GM12878 (cell line): ENCODE data around the gene CXCR6. TPM values are rescaled to one million over a fixed set of nuclear protein-coding genes. Genes with fewer than 3 reads are reported as not detected.

Experiments used
- ATAC-seq: fragments of 200-7000 bp; cut with Tn5 transposase; 3 replicates; pipeline ENCODE4 v1.9.1; 2020; ENCODE audit warnings: mild to moderate bottlenecking, moderate library complexity
- BruUV-seq: library from RNA; stranded (reverse); fragments of 400-500 nt; replicated peaks from 2 replicates; lab custom pipeline; 2021; lab: Mats Ljungman, UMichigan
- CTCF ChIA-PET: fragments of 300-600 bp; sonication (Branson Sonifier 250); formaldehyde crosslinking; extraction: SDS; loops from one replicate; lab custom pipeline; 2021; ENCODE audit warnings: inconsistent platforms; lab: Yijun Ruan, JAX
- POLR2A ChIA-PET: fragments of 350-600 bp; formaldehyde crosslinking; extraction: SDS; loops from one replicate; lab custom pipeline; 2021; ENCODE audit warnings: inconsistent platforms; lab: Charles Lee
- RAD21 ChIA-PET: fragments of 300-600 bp; sonication (Branson Sonifier 250); formaldehyde crosslinking; loops from one replicate; lab custom pipeline; 2023; ENCODE audit warnings: antibody characterized with exemption; ENCODE audit not compliant: unreplicated experiment; lab: Charles Lee
- SMC1A ChIA-PET: fragments of 300-600 bp; sonication (Branson Sonifier 250); formaldehyde crosslinking; loops from one replicate; lab custom pipeline; 2023; ENCODE audit not compliant: unreplicated experiment, uncharacterized antibody; lab: Charles Lee
- DNase-seq: peaks from one replicate; pipeline ENCODE4 v3.0.0-alpha.2; 2011; ENCODE audit warnings: low read depth, low spot score
- FAIRE-seq: peaks from 3 replicates; lab custom pipeline; 2011; peaks lifted over from hg19 to GRCh38; lab: Jason Lieb, UNC
- H2AFZ ChIP-seq: 2 replicates; pipeline ENCODE4 v1.6.0; 2011; ENCODE audit warnings: low read depth, low read length, control low read depth; ENCODE audit not compliant: control insufficient read depth
- H3K27ac ChIP-seq: 2 replicates; pipeline ENCODE4 v1.5.1; 2011; ENCODE audit warnings: control low read depth; ENCODE audit not compliant: control insufficient read depth, insufficient read depth
- H3K27me3 ChIP-seq, 2 experiments: replicated peaks in 1 of 2; 2 replicates each; pipeline versions ENCODE4 v1.6.0 to v1.6.1; 2011; ENCODE audit warnings: low read length in 1 of 2; ENCODE audit not compliant: control insufficient read depth in 2 of 2, insufficient read depth in 2 of 2
- H3K36me3 ChIP-seq, 2 experiments: 2 replicates each; pipeline ENCODE4 v1.5.1; 2011; ENCODE audit warnings: low read length in 1 of 2; ENCODE audit not compliant: control insufficient read depth in 2 of 2, insufficient read depth in 2 of 2
- H3K4me1 ChIP-seq: 2 replicates; pipeline ENCODE4 v1.6.1; 2011; ENCODE audit warnings: mild to moderate bottlenecking, low read length, moderate library complexity, mixed read lengths; ENCODE audit not compliant: control insufficient read depth, insufficient read depth
- H3K4me2 ChIP-seq: 2 replicates; pipeline ENCODE4 v1.6.0; 2011; ENCODE audit warnings: control low read depth; ENCODE audit not compliant: control insufficient read depth, insufficient read depth
- H3K4me3 ChIP-seq: fragments of 200-600 bp; sonication (generic); 2 replicates; pipeline ENCODE4 v1.5.1; 2016
- H3K79me2 ChIP-seq: 2 replicates; pipeline ENCODE4 v1.6.0; 2011; ENCODE audit warnings: low read length; ENCODE audit not compliant: control insufficient read depth, insufficient read depth
- H3K9ac ChIP-seq: 2 replicates; pipeline ENCODE4 v1.8.0; 2011; ENCODE audit warnings: low read length, control low read depth, mixed read lengths; ENCODE audit not compliant: control insufficient read depth, insufficient read depth
- H3K9me3 ChIP-seq: replicated peaks from 3 replicates; pipeline ENCODE4 v1.5.1; 2011; ENCODE audit warnings: mild to moderate bottlenecking, low read length; ENCODE audit not compliant: control insufficient read depth, insufficient read depth
- H4K20me1 ChIP-seq: 2 replicates; pipeline ENCODE4 v1.6.0; 2011; ENCODE audit not compliant: control insufficient read depth, insufficient read depth
- CEBPB ChIP-seq, 2 experiments: fragments of 150-350 bp in 1 of 2; IDR thresholded peaks; 2 replicates each; pipeline ENCODE4 v1.6.1; 2012 to 2014; ENCODE audit warnings: low read depth in 2 of 2, low read length in 2 of 2, borderline replicate concordance in 1 of 2, inconsistent platforms in 1 of 2
- IKZF1 ChIP-seq: fragments of 450-650 bp; conservative IDR thresholded peaks from 2 replicates; pipeline ENCODE4 v1.6.1; 2017; ENCODE audit warnings: antibody characterized with exemption, mild to moderate bottlenecking
- JUND ChIP-seq: IDR thresholded peaks from 2 replicates; pipeline ENCODE4 v1.6.1; 2012; ENCODE audit warnings: low read depth, mild to moderate bottlenecking, low read length, improper control_type of control experiment, moderate library complexity
- NFIC ChIP-seq: IDR thresholded peaks from 2 replicates; pipeline ENCODE4 v1.6.1; 2012; ENCODE audit warnings: low read depth, mild to moderate bottlenecking, inconsistent platforms, low read length, moderate library complexity
- PML ChIP-seq: IDR thresholded peaks from 2 replicates; pipeline ENCODE4 v1.6.1; 2012; ENCODE audit warnings: low read length, inconsistent platforms
- POLR2AphosphoS2 ChIP-seq: IDR thresholded peaks from 2 replicates; pipeline ENCODE4 v1.6.1; 2011; ENCODE audit warnings: low read depth, mild to moderate bottlenecking, low read length, improper control_type of control experiment, moderate library complexity
- POLR2AphosphoS5 ChIP-seq: IDR thresholded peaks from 2 replicates; pipeline ENCODE4 v1.6.1; 2011; ENCODE audit warnings: mild to moderate bottlenecking, low read length, inconsistent platforms
- WRNIP1 ChIP-seq: IDR thresholded peaks from 2 replicates; pipeline ENCODE4 v1.6.1; 2011; ENCODE audit warnings: low read depth, low read length, improper control_type of control experiment, borderline replicate concordance
- ZNF384 ChIP-seq: IDR thresholded peaks from 2 replicates; pipeline ENCODE4 v1.6.1; 2012; ENCODE audit warnings: low read depth, mild to moderate bottlenecking, low read length, improper control_type of control experiment, borderline replicate concordance
- ZSCAN29 ChIP-seq: fragments of 450-650 bp; IDR thresholded peaks from 2 replicates; pipeline ENCODE4 v1.6.1; 2017; ENCODE audit warnings: mild to moderate bottlenecking, moderate library complexity
- WGBS: methylation state at CpG from one replicate; pipeline ENCODE4 v1.1.6; 2016; ENCODE audit warnings: low lambda C conversion rate; ENCODE audit not compliant: insufficient replicate concordance, insufficient coverage; ENCODE audit errors: missing lambda C conversion rate; 5-methylcytosine and 5-hydroxymethylcytosine counted together
- in situ Hi-C: fragments of 300-500 bp; cut with MboI; formaldehyde crosslinking; loops from 9 replicates; pipeline ENCODE4 v1.14.3; 2018; ENCODE audit warnings: mixed read lengths
- intact Hi-C: fragments of 100-400 bp; cut with micrococcal nuclease; formaldehyde crosslinking; loops from one replicate; pipeline ENCODE4 v1.14.2; 2022; ENCODE audit not compliant: unreplicated experiment
- polyA plus RNA-seq, 11 experiments: library from polyadenylated mRNA; depleted of rRNA in 4 of 11; unstranded in 6 of 11; stranded (reverse) in 5 of 11; fragments of >200 nt; fragmentation: Nextera tagmentation in 4 of 11; fragmentation: Illumina TruSeq in 1 of 11; extraction: Ambion mirVana in 4 of 11; extraction: Trizol in 1 of 11; gene quantifications; 1 replicate in 1 of 11; 2 replicates in 10 of 11; pipeline versions ENCODE4 v1.2.1 to v1.2.3, GENCODE V29; 2011 to 2016; ENCODE audit warnings: inconsistent platforms in 2 of 11, missing spikeins in 2 of 11, low read depth in 1 of 11
- total RNA-seq, 4 experiments: library from RNA; depleted of rRNA in 3 of 4; stranded (reverse); fragments of >200 nt in 3 of 4; fragmentation: Illumina TruSeq in 1 of 4; extraction: Trizol in 1 of 4; gene quantifications; 2 replicates each; pipeline versions ENCODE4 v1.2.1 to v1.2.3, GENCODE V29; 2013 to 2021
- TF ChIP-seq, protein P1 (sequence below), 3 experiments: IDR thresholded peaks in 2 of 3; conservative IDR thresholded peaks in 1 of 3; 2 replicates each; pipeline ENCODE4 v1.5.1; 2011; ENCODE audit warnings: low read depth in 3 of 3, low read length in 3 of 3, mild to moderate bottlenecking in 3 of 3, control low read depth in 2 of 3, moderate library complexity in 2 of 3, inconsistent platforms in 1 of 3, mixed read lengths in 1 of 3; ENCODE audit not compliant: control insufficient read depth in 2 of 3, insufficient read depth in 1 of 3; ENCODE audit errors: extremely low read depth in 1 of 3
- TF ChIP-seq, protein P2 (sequence below): fragments of 450-650 bp; conservative IDR thresholded peaks from 2 replicates; pipeline ENCODE4 v1.6.1; 2017; ENCODE audit warnings: mild to moderate bottlenecking, moderate library complexity
- TF ChIP-seq, protein P3 (sequence below): IDR thresholded peaks from 2 replicates; pipeline ENCODE4 v1.6.1; 2012; ENCODE audit warnings: low read length, inconsistent platforms
- TF ChIP-seq, protein P4 (sequence below): fragments of 450-650 bp; IDR thresholded peaks from 2 replicates; pipeline ENCODE4 v1.6.1; 2018; ENCODE audit warnings: mild to moderate bottlenecking, low read depth, moderate library complexity; ENCODE audit not compliant: partially characterized antibody
- TF ChIP-seq, protein P5 (sequence below): IDR thresholded peaks from 2 replicates; pipeline ENCODE4 v1.6.1; 2011; ENCODE audit warnings: low read depth, low read length, improper control_type of control experiment, borderline replicate concordance

Gene CXCR6
- total and polyA plus RNA-seq, 10 of the 15 experiments (the other 5 are each of a cell fraction or from before 2014, with no cell fraction given), result 0.04 to 0.20 (median 0.12) TPM; not detected in 5

DNA sequence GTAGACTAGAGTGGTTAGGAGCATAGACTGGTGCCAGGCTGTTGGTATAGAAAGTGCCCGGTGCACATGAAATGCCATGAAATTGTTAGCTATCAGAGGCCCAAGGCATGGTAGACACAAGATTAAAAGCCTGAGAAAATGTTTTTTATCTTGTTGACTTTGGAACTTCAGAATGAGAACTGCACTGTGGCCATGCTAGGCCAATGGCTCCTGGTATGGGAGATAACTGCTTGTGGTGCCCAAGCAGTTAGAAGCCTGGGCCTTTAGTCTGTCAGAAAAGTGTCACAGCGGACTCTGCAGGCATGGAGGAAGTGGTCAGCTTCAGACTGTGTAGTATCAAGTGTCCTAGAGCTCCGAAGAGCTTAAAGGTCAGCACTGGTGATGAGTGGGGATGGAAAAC, 40.5 kb downstream of the CXCR6 start:
- no peaks in the 10 kb centered on the region; the same call in 1 of the 2 replicates for H4K20me1 ChIP-seq
- no peaks in the 10 kb centered on the region for H3K9me3 ChIP-seq
- BruUV-seq, result no TSS peak
- ATAC-seq, result no peak
- no peak for DNase-seq
- in situ Hi-C loops, result no loop called here
- H3K79me2 ChIP-seq, result no peaks in the 10 kb centered on the region
- H3K36me3 ChIP-seq, result peaks cover 9 to 18% of the 10 kb centered on the region in 2 experiments
- no peak overlapping the region for H3K27ac ChIP-seq
- intact Hi-C loops, result no loop called here
- RAD21 ChIA-PET, result interaction anchor here (1.6 kb wide), 1 partner anchor 11 kb away, joined by 3 read pairs; no protein-coding TSS in a partner anchor
- H3K4me3 ChIP-seq, result no peak overlapping the region
- H3K4me2 ChIP-seq, result no peak overlapping the region
- 89% methylated on average over 3 of the region's 3 CpGs for WGBS
- SMC1A ChIA-PET, result interaction anchor here (2.2 kb wide), 1 partner anchor 15 kb away, joined by 6 read pairs; no protein-coding TSS in a partner anchor
- H3K27me3 ChIP-seq, result no peaks in the 10 kb centered on the region
- no peak overlapping the region for H3K9ac ChIP-seq
- FAIRE-seq, result no peak
- CTCF ChIA-PET, result interaction anchor here (0.7 kb wide), 1 partner anchor 11 kb away, joined by 3 read pairs; no protein-coding TSS in a partner anchor
- POLR2A ChIA-PET, result interaction anchor here (2.2 kb wide), 1 partner anchor 11 kb away, joined by 7 read pairs; no protein-coding TSS in a partner anchor
- H2AFZ ChIP-seq, result no peak overlapping the region
- H3K4me1 ChIP-seq, result peaks cover 7% of the 10 kb centered on the region
- TF ChIP-seq CEBPB (IDR thresholded peaks at IDR 0.05; ENCODE audit: borderline replicate concordance in 1 of 2, low read depth in 2 of 2, low read length in 2 of 2), result no peak
- no peak for TF ChIP-seq POLR2AphosphoS2
- TF ChIP-seq ZNF384, result no peak
- TF ChIP-seq IKZF1, result no peak
- TF ChIP-seq JUND, result no peak
- TF ChIP-seq WRNIP1, result no peak
- TF ChIP-seq, protein P1, sequence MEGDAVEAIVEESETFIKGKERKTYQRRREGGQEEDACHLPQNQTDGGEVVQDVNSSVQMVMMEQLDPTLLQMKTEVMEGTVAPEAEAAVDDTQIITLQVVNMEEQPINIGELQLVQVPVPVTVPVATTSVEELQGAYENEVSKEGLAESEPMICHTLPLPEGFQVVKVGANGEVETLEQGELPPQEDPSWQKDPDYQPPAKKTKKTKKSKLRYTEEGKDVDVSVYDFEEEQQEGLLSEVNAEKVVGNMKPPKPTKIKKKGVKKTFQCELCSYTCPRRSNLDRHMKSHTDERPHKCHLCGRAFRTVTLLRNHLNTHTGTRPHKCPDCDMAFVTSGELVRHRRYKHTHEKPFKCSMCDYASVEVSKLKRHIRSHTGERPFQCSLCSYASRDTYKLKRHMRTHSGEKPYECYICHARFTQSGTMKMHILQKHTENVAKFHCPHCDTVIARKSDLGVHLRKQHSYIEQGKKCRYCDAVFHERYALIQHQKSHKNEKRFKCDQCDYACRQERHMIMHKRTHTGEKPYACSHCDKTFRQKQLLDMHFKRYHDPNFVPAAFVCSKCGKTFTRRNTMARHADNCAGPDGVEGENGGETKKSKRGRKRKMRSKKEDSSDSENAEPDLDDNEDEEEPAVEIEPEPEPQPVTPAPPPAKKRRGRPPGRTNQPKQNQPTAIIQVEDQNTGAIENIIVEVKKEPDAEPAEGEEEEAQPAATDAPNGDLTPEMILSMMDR (IDR thresholded peaks at IDR 0.05 in 2 of 3, conservative IDR thresholded peaks at IDR 0.05 in 1 of 3; ENCODE audit: control insufficient read depth in 2 of 3, extremely low read depth in 1 of 3, insufficient read depth in 1 of 3, low read depth in 3 of 3, low read length in 3 of 3), result no peak
- no peak for TF ChIP-seq ZSCAN29
- TF ChIP-seq, protein P2, sequence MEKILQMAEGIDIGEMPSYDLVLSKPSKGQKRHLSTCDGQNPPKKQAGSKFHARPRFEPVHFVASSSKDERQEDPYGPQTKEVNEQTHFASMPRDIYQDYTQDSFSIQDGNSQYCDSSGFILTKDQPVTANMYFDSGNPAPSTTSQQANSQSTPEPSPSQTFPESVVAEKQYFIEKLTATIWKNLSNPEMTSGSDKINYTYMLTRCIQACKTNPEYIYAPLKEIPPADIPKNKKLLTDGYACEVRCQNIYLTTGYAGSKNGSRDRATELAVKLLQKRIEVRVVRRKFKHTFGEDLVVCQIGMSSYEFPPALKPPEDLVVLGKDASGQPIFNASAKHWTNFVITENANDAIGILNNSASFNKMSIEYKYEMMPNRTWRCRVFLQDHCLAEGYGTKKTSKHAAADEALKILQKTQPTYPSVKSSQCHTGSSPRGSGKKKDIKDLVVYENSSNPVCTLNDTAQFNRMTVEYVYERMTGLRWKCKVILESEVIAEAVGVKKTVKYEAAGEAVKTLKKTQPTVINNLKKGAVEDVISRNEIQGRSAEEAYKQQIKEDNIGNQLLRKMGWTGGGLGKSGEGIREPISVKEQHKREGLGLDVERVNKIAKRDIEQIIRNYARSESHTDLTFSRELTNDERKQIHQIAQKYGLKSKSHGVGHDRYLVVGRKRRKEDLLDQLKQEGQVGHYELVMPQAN, result no peak
- TF ChIP-seq POLR2AphosphoS5, result no peak
- TF ChIP-seq, protein P3, sequence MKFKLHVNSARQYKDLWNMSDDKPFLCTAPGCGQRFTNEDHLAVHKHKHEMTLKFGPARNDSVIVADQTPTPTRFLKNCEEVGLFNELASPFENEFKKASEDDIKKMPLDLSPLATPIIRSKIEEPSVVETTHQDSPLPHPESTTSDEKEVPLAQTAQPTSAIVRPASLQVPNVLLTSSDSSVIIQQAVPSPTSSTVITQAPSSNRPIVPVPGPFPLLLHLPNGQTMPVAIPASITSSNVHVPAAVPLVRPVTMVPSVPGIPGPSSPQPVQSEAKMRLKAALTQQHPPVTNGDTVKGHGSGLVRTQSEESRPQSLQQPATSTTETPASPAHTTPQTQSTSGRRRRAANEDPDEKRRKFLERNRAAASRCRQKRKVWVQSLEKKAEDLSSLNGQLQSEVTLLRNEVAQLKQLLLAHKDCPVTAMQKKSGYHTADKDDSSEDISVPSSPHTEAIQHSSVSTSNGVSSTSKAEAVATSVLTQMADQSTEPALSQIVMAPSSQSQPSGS, result no peak
- TF ChIP-seq, protein P4, sequence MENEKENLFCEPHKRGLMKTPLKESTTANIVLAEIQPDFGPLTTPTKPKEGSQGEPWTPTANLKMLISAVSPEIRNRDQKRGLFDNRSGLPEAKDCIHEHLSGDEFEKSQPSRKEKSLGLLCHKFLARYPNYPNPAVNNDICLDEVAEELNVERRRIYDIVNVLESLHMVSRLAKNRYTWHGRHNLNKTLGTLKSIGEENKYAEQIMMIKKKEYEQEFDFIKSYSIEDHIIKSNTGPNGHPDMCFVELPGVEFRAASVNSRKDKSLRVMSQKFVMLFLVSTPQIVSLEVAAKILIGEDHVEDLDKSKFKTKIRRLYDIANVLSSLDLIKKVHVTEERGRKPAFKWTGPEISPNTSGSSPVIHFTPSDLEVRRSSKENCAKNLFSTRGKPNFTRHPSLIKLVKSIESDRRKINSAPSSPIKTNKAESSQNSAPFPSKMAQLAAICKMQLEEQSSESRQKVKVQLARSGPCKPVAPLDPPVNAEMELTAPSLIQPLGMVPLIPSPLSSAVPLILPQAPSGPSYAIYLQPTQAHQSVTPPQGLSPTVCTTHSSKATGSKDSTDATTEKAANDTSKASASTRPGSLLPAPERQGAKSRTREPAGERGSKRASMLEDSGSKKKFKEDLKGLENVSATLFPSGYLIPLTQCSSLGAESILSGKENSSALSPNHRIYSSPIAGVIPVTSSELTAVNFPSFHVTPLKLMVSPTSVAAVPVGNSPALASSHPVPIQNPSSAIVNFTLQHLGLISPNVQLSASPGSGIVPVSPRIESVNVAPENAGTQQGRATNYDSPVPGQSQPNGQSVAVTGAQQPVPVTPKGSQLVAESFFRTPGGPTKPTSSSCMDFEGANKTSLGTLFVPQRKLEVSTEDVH, result no peak
- TF ChIP-seq PML, result no peak
- TF ChIP-seq, protein P5, sequence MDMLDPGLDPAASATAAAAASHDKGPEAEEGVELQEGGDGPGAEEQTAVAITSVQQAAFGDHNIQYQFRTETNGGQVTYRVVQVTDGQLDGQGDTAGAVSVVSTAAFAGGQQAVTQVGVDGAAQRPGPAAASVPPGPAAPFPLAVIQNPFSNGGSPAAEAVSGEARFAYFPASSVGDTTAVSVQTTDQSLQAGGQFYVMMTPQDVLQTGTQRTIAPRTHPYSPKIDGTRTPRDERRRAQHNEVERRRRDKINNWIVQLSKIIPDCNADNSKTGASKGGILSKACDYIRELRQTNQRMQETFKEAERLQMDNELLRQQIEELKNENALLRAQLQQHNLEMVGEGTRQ, result no peak
- TF ChIP-seq NFIC, result no peak
